HG02763 (cell line): ENCODE results near the gene KCNH2.
"Not testable (repeated sequence)": the region's sequence is repeated elsewhere in the genome, so short reads cannot be mapped to it uniquely, and the experiment has no call there.

Experiments used
- ATAC-seq: cut with Tn5 transposase; IDR thresholded peaks from one replicate; pipeline ENCODE4 v1.9.1; 2021; ENCODE audit warnings: mild to moderate bottlenecking, moderate library complexity; ENCODE audit not compliant: unreplicated experiment

Gene KCNH2

DNA sequence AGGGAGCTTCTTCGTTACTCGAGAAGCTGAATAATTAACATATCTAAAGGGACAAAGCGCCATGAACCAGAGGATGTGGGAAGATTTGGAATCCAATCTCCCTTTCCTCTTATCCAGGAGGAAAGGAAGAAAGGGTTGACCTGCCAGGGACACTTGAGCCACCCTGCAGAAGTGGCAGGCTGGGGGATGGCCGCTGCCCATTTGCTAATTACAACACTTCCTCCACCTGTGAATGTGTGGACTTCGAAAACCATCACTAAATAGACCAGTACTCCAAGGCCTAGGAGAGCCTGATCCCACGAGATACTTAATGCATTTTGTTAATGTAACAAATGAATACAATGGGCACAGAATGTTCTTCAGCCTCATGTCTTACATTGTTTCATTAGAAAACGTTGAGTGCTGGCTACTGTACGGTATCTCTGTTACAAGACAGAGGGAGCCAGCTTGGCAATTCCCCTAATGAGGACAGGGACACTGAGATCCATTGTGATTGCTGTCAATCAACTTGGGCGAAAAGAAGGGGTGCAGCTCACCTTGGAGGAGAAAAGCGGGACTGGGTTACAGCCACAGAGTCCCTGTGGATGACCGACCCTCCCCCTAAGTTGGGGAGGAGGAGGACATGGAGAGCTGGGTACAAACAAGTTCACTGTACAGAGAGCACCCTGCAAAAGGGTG lies 66.4 kb downstream of the KCNH2 start:
- ATAC-seq: no peak

- no peak for ATAC-seq
Observed at GRCh38 chr7:150910996-150911422, 67.1 kb downstream of the KCNH2 start.

DNA sequence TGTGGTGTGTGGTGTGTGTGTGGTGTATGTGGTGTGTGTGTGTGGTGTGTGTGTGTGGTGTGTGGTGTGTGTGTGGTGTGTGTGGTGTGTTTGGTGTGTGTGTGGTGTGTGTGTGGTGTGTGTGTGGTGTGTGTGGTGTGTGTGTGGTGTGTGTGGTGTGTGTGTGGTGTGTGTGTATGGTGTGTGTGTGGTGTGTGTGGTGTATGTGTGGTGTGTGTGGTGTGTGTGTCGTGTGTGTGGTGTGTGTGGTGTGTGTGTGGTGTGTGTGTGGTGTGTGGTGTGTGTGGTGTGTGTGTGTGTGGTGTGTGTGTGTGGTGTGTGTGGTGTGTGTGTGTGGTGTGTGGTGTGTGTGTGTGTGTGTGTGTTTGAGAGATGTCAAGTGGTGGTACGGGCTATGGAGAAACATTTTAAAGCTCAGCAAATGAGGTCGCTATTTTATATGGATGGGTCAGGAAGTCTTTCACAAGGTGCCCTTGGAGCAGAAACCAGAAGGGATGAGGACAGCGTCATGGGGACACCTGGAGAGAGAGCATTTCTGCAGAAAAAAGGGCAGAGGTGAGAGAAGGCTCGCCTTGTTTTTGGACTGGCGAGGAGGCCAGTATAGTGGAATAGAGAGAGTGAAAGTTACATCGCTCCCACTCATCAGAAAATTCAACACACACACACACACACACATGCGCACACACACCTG lies 67.7 kb downstream of the KCNH2 start:
- ATAC-seq: not testable (repeated sequence)

DNA sequence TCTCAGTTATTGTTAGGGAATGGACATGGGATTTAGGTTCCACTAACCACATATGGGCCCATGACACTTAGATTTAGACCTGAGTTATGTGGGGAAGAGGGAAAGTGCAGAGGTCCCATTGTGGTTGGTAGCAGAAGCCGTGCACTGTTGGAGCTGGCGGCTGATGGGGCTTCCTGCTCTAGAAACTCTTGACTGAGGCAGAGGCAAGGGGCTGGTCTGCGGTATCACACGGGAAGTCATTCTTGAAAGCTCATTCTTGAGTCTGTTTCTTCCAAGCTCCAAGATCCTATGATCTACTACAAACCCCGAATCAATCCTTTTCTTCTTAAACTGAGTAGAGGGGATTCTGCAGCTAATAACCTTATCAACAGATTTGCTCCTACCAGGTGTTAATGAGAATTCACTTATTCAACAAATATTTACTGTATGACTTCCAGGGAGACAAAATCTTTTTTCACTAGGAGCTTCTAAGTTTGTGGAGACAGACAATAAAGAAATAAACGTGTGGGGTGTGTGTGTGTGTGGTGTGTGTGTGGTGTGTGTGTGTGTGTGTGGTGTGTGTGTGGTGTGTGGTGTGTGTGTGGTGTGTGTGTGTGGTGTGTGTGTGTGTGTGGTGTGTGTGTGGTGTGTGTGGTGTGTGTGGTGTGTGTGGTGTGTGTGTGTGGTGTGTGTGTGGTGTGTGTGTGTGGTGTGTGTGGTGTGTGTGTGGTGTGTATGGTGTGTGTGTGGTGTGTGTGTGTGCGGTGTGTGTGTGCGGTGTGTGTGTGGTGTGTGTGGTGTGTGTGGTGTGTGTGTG lies 68.7 kb downstream of the KCNH2 start:
- ATAC-seq: no peak

GRCh38 chr7:150908173-150908572 lies 69.9 kb downstream of the KCNH2 start:
- ATAC-seq: no peak

DNA sequence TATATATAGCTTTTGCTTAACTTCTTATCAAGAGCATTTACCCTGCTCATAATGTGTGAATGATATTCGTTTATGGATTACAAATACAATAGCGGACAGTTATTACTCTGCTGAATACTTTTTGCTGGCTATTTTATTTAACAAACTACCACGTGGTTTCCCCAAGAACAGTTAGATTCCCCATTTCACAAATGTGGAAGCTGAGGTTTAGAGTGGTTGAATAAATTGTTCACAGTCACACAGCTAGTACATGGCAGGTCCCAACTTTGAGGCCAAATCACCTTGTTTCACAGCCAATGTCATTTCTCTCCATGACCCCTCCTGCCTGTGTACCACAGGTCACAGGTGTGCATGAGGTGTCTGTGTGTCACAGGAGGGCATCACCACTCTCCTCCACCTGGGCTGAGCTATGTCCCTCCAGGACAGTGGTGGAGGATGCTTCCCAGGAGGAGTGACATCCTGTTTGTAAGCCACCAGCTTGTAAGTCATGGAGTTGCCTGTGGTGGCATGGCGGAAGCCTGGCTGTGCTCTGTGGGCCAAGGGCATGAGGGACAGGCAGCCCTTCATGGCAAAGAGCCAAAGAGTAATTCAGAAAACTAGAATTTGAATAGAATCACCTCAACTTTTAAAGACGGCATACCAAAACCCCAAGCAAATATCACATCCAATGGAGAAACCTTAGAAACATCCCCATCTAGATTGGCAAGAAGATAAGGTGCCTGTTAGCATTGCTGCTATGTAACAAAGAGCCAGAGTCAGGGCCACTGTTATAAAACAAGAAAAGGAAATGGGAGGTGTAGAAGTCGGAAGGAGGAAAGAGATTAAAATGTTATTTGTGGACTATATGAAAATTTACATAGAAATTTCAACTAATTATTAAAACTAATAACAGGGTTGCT lies 73.9 kb downstream of the KCNH2 start:
- no peak for ATAC-seq

DNA sequence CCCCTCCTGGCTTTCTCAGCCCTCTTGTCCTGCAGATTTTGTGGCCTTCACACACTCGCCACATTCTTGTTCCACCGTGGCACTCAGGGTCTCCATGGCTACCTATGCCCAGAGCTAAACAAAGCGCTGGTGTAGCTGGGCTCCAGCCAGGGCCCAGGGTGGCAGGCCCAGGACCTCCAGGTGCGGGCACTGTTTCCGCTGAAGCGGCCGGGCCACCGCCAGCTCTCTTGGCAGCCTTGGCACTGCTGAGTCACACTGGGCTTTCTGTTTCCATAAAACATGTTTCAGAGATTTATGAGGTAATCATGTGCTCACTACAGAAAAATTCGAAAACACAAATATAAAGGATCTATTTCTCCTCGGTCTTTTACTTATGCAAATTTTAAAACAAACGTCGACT lies 74.5 kb downstream of the KCNH2 start:
- ATAC-seq: no peak

- ATAC-seq: no peak
Observed at GRCh38 chr7:150902078-150903033, 75.8 kb downstream of the KCNH2 start.

- no peak for ATAC-seq
Observed at GRCh38 chr7:150901160-150902035, 76.7 kb downstream of the KCNH2 start.

DNA sequence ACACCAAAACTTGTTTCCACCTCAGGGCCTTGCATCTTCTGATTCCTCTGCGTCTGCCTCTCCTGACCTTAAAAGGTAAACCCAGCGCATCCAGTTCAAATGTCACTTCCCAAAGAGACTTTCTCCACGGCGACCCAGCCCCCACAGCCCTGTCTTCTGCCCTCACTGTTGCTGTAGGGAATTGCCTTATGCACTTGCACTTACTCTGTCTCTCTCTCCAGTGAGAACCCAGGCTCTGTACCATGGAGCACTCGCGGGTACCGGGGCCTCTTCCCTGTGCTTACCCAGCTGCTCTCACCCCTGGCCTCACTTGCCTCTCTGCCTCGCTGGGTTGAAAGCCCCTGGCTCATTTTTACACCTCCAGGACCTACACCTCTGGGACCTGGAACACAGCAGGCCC lies 77.4 kb downstream of the KCNH2 start:
- ATAC-seq: no peak

DNA sequence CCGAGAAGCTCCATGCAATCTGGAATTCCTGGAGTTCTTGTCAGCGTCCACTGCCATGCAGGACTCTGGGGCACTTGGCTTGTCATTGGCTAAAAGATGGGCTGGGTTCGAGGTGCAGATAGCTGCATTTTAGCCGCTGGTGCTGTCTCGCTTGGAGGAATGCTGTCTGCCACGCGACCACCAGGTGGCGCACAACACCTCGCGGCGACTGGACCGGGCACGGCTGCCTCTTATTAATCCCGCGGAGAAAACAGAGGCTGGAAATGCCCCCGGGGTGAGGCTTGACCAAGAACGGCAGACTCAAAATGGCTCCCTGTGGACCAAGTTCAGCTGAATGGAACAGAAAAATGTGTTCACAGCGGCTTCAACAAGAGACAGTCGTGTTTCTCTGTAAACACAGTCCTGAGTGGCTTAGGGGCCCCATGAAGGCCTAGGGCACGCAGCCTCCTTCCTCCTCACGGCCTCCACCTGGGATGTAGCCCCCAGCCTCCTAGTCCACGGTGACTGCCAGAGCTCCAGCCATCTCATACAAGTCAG lies 79.6 kb downstream of the KCNH2 start:
- no peak for ATAC-seq

GRCh38 chr7:150897502-150898474 lies 80.3 kb downstream of the KCNH2 start:
- ATAC-seq: peak; percentile 81

DNA sequence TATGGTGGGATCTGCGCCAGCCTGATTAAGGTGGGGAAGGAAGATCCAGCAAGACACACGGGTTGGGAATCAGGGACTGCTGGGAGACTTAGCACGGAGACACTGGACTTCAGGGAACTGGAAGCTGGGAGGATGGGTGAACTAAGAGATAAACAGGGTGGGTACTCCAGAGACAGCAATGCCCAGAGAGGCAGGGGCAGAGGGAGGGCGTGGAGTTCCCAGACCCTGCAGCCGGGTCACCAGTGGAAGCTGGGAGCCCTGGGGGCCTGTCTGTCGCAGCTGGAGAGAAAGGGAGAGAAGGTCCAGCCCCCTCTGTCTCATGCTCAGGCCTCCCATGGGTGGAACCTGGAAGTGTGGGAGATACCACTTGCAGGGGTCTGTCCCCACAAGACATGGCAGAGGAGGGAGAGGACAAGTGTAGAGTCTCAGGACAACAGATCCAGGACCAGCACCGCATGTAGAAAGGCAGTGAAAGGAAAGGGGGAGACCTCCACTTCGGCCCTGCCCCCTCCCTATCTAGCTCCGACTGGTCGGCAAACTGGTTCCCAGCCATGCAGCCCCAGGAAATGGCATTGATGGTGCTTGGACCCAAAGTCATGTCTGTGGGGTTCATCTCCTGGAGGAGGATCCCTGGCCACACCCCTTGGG lies 81.4 kb downstream of the KCNH2 start:
- ATAC-seq: no peak

DNA sequence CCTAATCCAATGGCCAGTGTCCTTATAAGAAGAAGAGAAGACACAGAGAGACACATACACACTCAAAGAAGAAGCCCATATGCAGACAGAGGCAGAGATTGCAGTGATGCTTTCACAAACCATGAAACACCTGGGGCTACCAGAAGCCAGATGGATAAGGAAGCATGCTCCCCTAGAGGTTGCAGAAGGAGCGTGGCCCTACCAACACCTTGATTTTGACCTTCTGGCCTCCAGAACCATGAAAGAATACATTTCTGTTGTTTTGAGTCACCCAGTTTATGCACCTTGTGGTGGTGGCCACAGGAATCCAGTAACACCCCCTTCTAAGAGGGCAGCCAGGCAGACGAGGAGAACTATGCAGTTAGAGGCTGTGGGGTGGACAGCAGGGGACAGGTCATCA lies 82.3 kb downstream of the KCNH2 start:
- ATAC-seq: no peak
